DND-41 (cell line): ENCODE results near the gene TSHZ1.
A peak's percentile ranks its signal among the peaks of the same experiment; 100 is the strongest.

ENCODE experiments used
- ATAC-seq: fragments of 200-7000 bp; cut with Tn5 transposase; 3 replicates; pipeline ENCODE4 v1.9.1; 2021; ENCODE audit warnings: low read depth; ENCODE audit not compliant: insufficient read depth
- DNase-seq: peaks from one replicate; pipeline ENCODE4 v3.0.0-alpha.2; 2020
- H2AFZ ChIP-seq: 2 replicates; pipeline ENCODE4 v1.6.0; 2012; ENCODE audit warnings: low read depth, low read length
- H3K27ac ChIP-seq: 2 replicates; pipeline ENCODE4 v1.5.1; 2012; ENCODE audit warnings: low read length, inconsistent platforms
- H3K27me3 ChIP-seq: fragments of 200-600 bp; sonication (generic); 2 replicates; pipeline ENCODE4 v1.6.0; 2012; ENCODE audit warnings: low read length, mild to moderate bottlenecking, inconsistent platforms; ENCODE audit not compliant: insufficient read depth, poor library complexity
- H3K36me3 ChIP-seq: 2 replicates; pipeline ENCODE4 v1.5.1; 2012; ENCODE audit warnings: low read length, inconsistent platforms; ENCODE audit not compliant: insufficient read depth
- H3K4me1 ChIP-seq: 2 replicates; pipeline ENCODE4 v1.5.1; 2012; ENCODE audit warnings: mild to moderate bottlenecking, low read length; ENCODE audit not compliant: insufficient read depth
- H3K4me2 ChIP-seq: 2 replicates; pipeline ENCODE4 v1.6.0; 2012; ENCODE audit warnings: mild to moderate bottlenecking, moderate library complexity, low read length, inconsistent platforms; ENCODE audit not compliant: insufficient read depth
- H3K4me3 ChIP-seq, 2 experiments: fragments of 200-600 bp in 1 of 2; shearing (Covaris generic) in 1 of 2; 2 replicates each; pipeline ENCODE4 v1.5.1; 2012 to 2016; ENCODE audit warnings: inconsistent platforms in 2 of 2, low read length in 2 of 2, mild to moderate bottlenecking in 2 of 2, low read depth in 1 of 2, moderate library complexity in 1 of 2
- H3K79me2 ChIP-seq: 2 replicates; pipeline ENCODE4 v1.6.0; 2012; ENCODE audit warnings: low read length, inconsistent platforms; ENCODE audit not compliant: insufficient read depth
- H3K9ac ChIP-seq: 2 replicates; pipeline ENCODE4 v1.6.0; 2012; ENCODE audit warnings: low read depth, mild to moderate bottlenecking, inconsistent platforms, low read length, moderate library complexity
- H3K9me3 ChIP-seq: 2 replicates; pipeline ENCODE4 v1.5.1; 2012; ENCODE audit warnings: low read length, moderate library complexity, mild to moderate bottlenecking, inconsistent platforms; ENCODE audit not compliant: insufficient read depth, severe bottlenecking
- H4K20me1 ChIP-seq: 2 replicates; pipeline ENCODE4 v1.6.0; 2012; ENCODE audit warnings: low read length; ENCODE audit not compliant: insufficient read depth
- EZH2 ChIP-seq: IDR thresholded peaks from 3 replicates; pipeline ENCODE4 v1.6.1; 2012; ENCODE audit warnings: borderline replicate concordance, low read depth, mild to moderate bottlenecking, moderate library complexity, low read length, inconsistent platforms; ENCODE audit not compliant: severe bottlenecking
- TF ChIP-seq, protein P1 (sequence below): IDR thresholded peaks from 2 replicates; pipeline ENCODE4 v1.5.1; 2012; ENCODE audit warnings: borderline replicate concordance, low read length, moderate library complexity, mild to moderate bottlenecking; ENCODE audit not compliant: poor library complexity, severe bottlenecking; ENCODE audit errors: extremely low read depth

The TSHZ1 gene

DNA sequence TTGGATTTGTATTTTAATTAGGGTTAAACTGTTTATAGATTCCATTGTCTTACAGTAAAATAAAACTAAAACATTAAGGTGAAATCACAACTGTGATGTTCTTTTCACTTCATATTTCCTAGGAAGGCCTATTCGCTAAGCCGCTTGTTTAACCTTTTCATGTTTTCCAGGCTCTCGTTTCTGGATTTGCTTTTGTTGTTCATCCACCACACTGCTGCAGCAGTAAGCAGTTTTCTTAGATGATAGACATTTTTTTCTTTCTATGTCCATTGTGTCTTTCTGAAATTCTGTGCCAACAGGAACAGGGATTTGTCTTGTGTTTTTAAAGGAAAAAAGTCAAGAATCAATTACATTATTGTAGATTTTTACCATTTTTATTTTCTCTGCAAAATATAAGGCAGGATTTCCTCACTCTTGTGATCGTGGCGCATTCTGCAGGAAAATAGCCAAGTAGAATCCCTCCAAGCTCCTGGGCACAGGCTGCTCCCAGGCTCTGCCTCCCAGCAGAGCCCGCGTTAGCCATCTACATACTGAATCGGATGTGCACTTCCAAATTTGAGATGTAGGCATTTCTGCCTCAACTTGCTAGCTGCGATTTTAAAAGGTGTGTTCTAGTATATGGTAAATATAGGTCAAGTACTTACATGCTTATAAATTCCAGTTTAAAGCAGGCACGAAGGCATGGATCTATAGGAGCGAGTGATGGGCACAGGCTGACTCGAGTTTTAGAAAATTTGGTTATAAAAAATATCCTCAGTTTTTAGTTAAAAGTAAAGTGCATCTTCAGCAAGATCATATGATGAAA lies 10.2 kb downstream of the TSHZ1 start:
- peaks cover 7% of the 10 kb centered on the region; the same call in 1 of the 2 replicates for H3K36me3 ChIP-seq
- no peak overlapping the region for H2AFZ ChIP-seq
- no peak overlapping the region for H3K4me3 ChIP-seq
- ATAC-seq = no peak
- no peak overlapping the region for H3K27ac ChIP-seq
- H3K4me1 ChIP-seq = peaks cover 29% of the 10 kb centered on the region
- no peak for DNase-seq
- peaks cover 100% of the 10 kb centered on the region for H3K79me2 ChIP-seq
- no peaks in the 10 kb centered on the region for H3K27me3 ChIP-seq
- no peak overlapping the region for H3K4me2 ChIP-seq
- peaks cover 47% of the 10 kb centered on the region for H4K20me1 ChIP-seq
- TF ChIP-seq EZH2 = no peak
- H3K9me3 ChIP-seq = no peaks in the 10 kb centered on the region
- H3K9ac ChIP-seq = no peak overlapping the region

GRCh38 chr18:75221397-75221796 lies 10.8 kb downstream of the TSHZ1 start:
- ATAC-seq = no peak
- no peak overlapping the region for H3K27ac ChIP-seq
- H3K79me2 ChIP-seq = peaks cover 100% of the 10 kb centered on the region
- H3K4me3 ChIP-seq = no peak overlapping the region
- no peak overlapping the region for H3K4me2 ChIP-seq
- no peak overlapping the region for H2AFZ ChIP-seq
- H3K9ac ChIP-seq = no peak overlapping the region
- H3K36me3 ChIP-seq = peaks cover 7% of the 10 kb centered on the region; the same call in 1 of the 2 replicates
- peaks cover 23% of the 10 kb centered on the region for H3K4me1 ChIP-seq
- TF ChIP-seq, protein P1, sequence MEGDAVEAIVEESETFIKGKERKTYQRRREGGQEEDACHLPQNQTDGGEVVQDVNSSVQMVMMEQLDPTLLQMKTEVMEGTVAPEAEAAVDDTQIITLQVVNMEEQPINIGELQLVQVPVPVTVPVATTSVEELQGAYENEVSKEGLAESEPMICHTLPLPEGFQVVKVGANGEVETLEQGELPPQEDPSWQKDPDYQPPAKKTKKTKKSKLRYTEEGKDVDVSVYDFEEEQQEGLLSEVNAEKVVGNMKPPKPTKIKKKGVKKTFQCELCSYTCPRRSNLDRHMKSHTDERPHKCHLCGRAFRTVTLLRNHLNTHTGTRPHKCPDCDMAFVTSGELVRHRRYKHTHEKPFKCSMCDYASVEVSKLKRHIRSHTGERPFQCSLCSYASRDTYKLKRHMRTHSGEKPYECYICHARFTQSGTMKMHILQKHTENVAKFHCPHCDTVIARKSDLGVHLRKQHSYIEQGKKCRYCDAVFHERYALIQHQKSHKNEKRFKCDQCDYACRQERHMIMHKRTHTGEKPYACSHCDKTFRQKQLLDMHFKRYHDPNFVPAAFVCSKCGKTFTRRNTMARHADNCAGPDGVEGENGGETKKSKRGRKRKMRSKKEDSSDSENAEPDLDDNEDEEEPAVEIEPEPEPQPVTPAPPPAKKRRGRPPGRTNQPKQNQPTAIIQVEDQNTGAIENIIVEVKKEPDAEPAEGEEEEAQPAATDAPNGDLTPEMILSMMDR = no peak
- TF ChIP-seq EZH2 = no peak
- H3K9me3 ChIP-seq = no peaks in the 10 kb centered on the region
- H3K27me3 ChIP-seq = no peaks in the 10 kb centered on the region
- peaks cover 47% of the 10 kb centered on the region for H4K20me1 ChIP-seq
- DNase-seq = no peak

- Histone ChIP-seq H3K9ac (no peak overlapping the region), H2AFZ (no peak overlapping the region), H3K4me3 (no peak overlapping the region), H3K4me1 (peaks cover 18% of the 10 kb centered on the region), H3K27ac (no peak overlapping the region), H3K27me3 (no peaks in the 10 kb centered on the region), H4K20me1 (peaks cover 46% of the 10 kb centered on the region), H3K36me3 (peaks cover 11% of the 10 kb centered on the region), H3K4me2 (no peak overlapping the region), H3K79me2 (peaks cover 100% of the 10 kb centered on the region), H3K9me3 (no peaks in the 10 kb centered on the region)
- DNase-seq = no peak
- ATAC-seq = peak; percentile 62
- TF ChIP-seq, protein P1 = no peak
- TF ChIP-seq EZH2 = no peak
Measured at GRCh38 chr18:75221897-75222296, 11.3 kb downstream of the TSHZ1 start.

DNA sequence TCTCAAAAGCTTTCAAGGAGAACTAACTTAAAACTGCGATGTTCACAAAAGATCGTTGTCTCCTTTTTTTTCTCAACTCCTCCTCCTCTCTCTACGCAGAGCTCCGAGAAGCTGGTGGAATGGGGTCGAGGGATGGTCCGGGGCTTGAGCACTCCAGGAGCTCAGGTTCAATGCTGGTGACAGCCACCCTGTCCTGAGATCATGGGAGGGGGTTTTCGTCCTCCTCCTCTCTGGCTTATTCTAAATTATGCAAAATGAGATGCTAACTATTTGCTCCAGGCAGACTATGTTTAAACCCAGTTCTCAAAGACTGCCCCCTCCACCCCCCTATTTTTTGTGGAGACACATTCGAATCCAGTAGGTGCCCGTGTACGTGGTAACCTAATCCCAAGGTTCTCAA lies 11.8 kb downstream of the TSHZ1 start:
- H3K9me3 ChIP-seq = no peaks in the 10 kb centered on the region
- no peak overlapping the region for H3K4me2 ChIP-seq
- DNase-seq = no peak
- no peak overlapping the region for H3K9ac ChIP-seq
- no peak overlapping the region for H3K4me3 ChIP-seq
- H3K27ac ChIP-seq = no peak overlapping the region
- peaks cover 100% of the 10 kb centered on the region for H3K79me2 ChIP-seq
- no peak for ATAC-seq
- TF ChIP-seq, protein P1 = no peak
- H4K20me1 ChIP-seq = peaks cover 44% of the 10 kb centered on the region
- H3K4me1 ChIP-seq = peaks cover 13% of the 10 kb centered on the region
- H2AFZ ChIP-seq = no peak overlapping the region
- H3K36me3 ChIP-seq = peaks cover 12% of the 10 kb centered on the region
- H3K27me3 ChIP-seq = no peaks in the 10 kb centered on the region
